OCI-LY1 (cell line): Measurements from ENCODE around the gene MYCBP2.

Source experiments
- H2AFZ ChIP-seq: fragments of 200-600 bp; sonication (generic), shearing (Covaris generic); 2 replicates; pipeline ENCODE4 v1.6.0; 2014; ENCODE audit warnings: antibody characterized with exemption, mild to moderate bottlenecking, low read length
- H3F3A ChIP-seq: fragments of 200-600 bp; sonication (generic), shearing (Covaris generic); 2 replicates; pipeline ENCODE4 v1.6.0; 2014; ENCODE audit warnings: mild to moderate bottlenecking, antibody characterized with exemption, low read length, moderate library complexity; ENCODE audit not compliant: insufficient read depth
- H3K27ac ChIP-seq: fragments of 200-600 bp; sonication (generic); 2 replicates; pipeline ENCODE4 v1.5.1; 2014; ENCODE audit warnings: low read length, mixed run types, mild to moderate bottlenecking, low read depth; ENCODE audit not compliant: poor library complexity, severe bottlenecking
- H3K27me3 ChIP-seq: fragments of 200-600 bp; sonication (generic); 2 replicates; pipeline ENCODE4 v1.6.0; 2014; ENCODE audit warnings: antibody characterized with exemption, mild to moderate bottlenecking, low read length, moderate library complexity; ENCODE audit not compliant: insufficient read depth
- H3K36me3 ChIP-seq: fragments of 200-600 bp; sonication (generic); 2 replicates; pipeline ENCODE4 v1.6.1; 2014; ENCODE audit warnings: mild to moderate bottlenecking, antibody characterized with exemption, low read length, moderate library complexity, mixed read lengths; ENCODE audit not compliant: insufficient read depth
- H3K4me1 ChIP-seq: fragments of 200-600 bp; sonication (generic); 2 replicates; pipeline ENCODE4 v1.5.1; 2014; ENCODE audit warnings: mild to moderate bottlenecking, low read length, moderate library complexity; ENCODE audit not compliant: insufficient read depth, severe bottlenecking
- H3K4me2 ChIP-seq: fragments of 200-600 bp; sonication (generic), shearing (Covaris generic); 2 replicates; pipeline ENCODE4 v1.6.1; 2014; ENCODE audit warnings: low read length
- H3K4me3 ChIP-seq: fragments of 200-600 bp; sonication (generic); 2 replicates; pipeline ENCODE4 v1.5.1; 2014; ENCODE audit warnings: low read length, low read depth, mild to moderate bottlenecking, mixed read lengths; ENCODE audit not compliant: poor library complexity, severe bottlenecking
- H3K79me2 ChIP-seq: fragments of 200-600 bp; shearing (Covaris generic); 2 replicates; pipeline ENCODE4 v1.6.1; 2016; ENCODE audit warnings: mixed run types, low read length, mixed read lengths; ENCODE audit not compliant: insufficient read depth
- H3K9ac ChIP-seq: fragments of 200-600 bp; sonication (generic), shearing (Covaris generic); 2 replicates; pipeline ENCODE4 v1.6.1; 2014; ENCODE audit warnings: mild to moderate bottlenecking, low read length, mixed read lengths
- H3K9me2 ChIP-seq: fragments of 200-600 bp; sonication (generic), shearing (Covaris generic); 2 replicates; pipeline ENCODE4 v1.6.1; 2014; ENCODE audit warnings: low read depth, mild to moderate bottlenecking, low read length, mixed read lengths
- H3K9me3 ChIP-seq: fragments of 200-600 bp; shearing (Covaris generic); 2 replicates; pipeline ENCODE4 v1.6.1; 2014; ENCODE audit warnings: low read length, mixed read lengths
- H4K20me1 ChIP-seq: fragments of 200-600 bp; sonication (generic), shearing (Covaris generic); 2 replicates; pipeline ENCODE4 v1.6.0; 2016; ENCODE audit warnings: mild to moderate bottlenecking, low read length; ENCODE audit not compliant: insufficient read depth
- EZH2 ChIP-seq: fragments of 200-600 bp; sonication (generic), shearing (Covaris generic); IDR thresholded peaks from 2 replicates; pipeline ENCODE4 v1.8.0; 2017; ENCODE audit warnings: borderline replicate concordance, mixed run types, mild to moderate bottlenecking, antibody characterized with exemption, low read length, moderate library complexity, mixed read lengths
- TF ChIP-seq, protein P1 (sequence below): fragments of 200-600 bp; sonication (generic), shearing (Covaris generic); IDR thresholded peaks from 2 replicates; pipeline ENCODE4 v1.5.1; 2017; ENCODE audit warnings: mild to moderate bottlenecking, antibody characterized with exemption, low read length, moderate library complexity, mixed read lengths

MYCBP2 gene

DNA sequence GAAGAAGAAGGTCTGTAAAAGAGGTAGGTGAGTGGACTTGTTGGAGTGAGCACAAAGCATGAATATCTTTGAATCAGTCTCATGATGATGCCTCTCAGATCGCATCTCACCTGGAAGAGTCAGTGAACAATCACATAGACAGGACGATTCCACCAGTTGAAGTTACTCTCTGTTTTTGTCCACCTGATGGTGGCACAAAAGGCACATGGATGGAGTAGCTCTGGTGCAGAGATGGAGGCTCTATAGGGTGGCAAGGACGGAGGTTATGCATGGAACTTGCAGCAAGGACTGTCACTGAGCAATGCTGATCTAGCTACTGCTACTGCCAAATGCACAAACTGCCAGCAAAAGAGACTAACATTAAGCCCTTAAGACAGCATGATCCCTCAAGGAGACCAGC is 10.3 kb upstream of the MYCBP2 start:
- H3K4me2 ChIP-seq, result no peak overlapping the region
- no peak overlapping the region for H3K27ac ChIP-seq
- H3K36me3 ChIP-seq, result no peaks in the 10 kb centered on the region
- TF ChIP-seq EZH2, result no peak
- TF ChIP-seq, protein P1, sequence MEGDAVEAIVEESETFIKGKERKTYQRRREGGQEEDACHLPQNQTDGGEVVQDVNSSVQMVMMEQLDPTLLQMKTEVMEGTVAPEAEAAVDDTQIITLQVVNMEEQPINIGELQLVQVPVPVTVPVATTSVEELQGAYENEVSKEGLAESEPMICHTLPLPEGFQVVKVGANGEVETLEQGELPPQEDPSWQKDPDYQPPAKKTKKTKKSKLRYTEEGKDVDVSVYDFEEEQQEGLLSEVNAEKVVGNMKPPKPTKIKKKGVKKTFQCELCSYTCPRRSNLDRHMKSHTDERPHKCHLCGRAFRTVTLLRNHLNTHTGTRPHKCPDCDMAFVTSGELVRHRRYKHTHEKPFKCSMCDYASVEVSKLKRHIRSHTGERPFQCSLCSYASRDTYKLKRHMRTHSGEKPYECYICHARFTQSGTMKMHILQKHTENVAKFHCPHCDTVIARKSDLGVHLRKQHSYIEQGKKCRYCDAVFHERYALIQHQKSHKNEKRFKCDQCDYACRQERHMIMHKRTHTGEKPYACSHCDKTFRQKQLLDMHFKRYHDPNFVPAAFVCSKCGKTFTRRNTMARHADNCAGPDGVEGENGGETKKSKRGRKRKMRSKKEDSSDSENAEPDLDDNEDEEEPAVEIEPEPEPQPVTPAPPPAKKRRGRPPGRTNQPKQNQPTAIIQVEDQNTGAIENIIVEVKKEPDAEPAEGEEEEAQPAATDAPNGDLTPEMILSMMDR, result peak; percentile 47; the same call in 1 of the 2 replicates
- no peaks in the 10 kb centered on the region for H3K9me3 ChIP-seq
- no peaks in the 10 kb centered on the region for H3K79me2 ChIP-seq
- H2AFZ ChIP-seq, result no peak overlapping the region
- H3K4me3 ChIP-seq, result no peak overlapping the region
- no peaks in the 10 kb centered on the region for H3K9me2 ChIP-seq
- H3F3A ChIP-seq, result no peaks in the 10 kb centered on the region
- no peaks in the 10 kb centered on the region for H3K27me3 ChIP-seq
- H3K4me1 ChIP-seq, result peaks cover 35% of the 10 kb centered on the region
- no peak overlapping the region for H3K9ac ChIP-seq
- no peaks in the 10 kb centered on the region for H4K20me1 ChIP-seq

DNA sequence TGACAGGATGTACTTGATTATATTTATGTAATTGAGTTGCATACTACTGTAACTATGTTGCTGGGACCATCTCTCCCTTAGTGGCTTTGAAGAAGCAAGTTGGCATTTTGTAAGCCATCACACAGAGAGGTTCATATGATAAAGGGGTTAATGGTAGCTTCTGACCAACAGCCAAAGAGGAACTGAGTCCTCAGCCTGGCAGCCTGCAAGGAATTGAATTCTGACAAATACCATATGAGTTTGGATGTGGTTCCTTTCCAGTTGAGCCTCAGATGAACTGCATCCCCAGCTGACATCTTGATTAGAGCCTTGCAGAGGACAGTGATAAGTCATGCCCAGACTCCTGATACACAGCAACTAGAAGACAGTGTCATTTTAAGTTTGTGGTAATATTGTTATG is 8.6 kb upstream of the MYCBP2 start:
- no peak overlapping the region for H3K4me3 ChIP-seq
- H4K20me1 ChIP-seq, result no peaks in the 10 kb centered on the region

DNA sequence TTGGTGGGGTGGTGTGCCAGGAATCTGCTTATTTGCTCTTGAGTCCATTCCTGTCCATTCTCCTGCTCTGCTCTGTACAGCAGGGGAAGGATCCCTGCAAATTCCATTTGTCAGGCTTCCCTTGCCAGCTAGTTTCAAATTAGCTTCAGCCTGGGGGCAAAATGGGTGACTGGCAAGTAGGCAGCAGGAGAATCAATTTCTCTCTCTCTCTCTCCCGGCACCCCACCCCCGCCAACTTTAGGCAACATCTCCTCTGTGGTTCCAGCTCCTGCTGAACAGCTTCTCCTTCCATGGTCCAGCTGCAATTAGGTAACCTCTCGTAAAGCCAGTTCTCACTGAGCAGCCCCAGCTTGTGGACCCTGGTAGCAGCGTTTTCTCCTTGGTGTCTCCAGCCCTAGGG is 6.7 kb upstream of the MYCBP2 start:
- Histone ChIP-seq H3K4me2 (no peak overlapping the region), H3K9me2 (no peaks in the 10 kb centered on the region), H3F3A (peaks cover 10% of the 10 kb centered on the region), H2AFZ (no peak overlapping the region), H3K4me3 (no peak overlapping the region), H3K36me3 (no peaks in the 10 kb centered on the region), H3K9me3 (no peaks in the 10 kb centered on the region), H3K27ac (no peak overlapping the region), H3K4me1 (peaks cover 21% of the 10 kb centered on the region), H3K79me2 (no peaks in the 10 kb centered on the region), H3K27me3 (no peaks in the 10 kb centered on the region), H3K9ac (no peak overlapping the region), H4K20me1 (no peaks in the 10 kb centered on the region)
- TF ChIP-seq, protein P1, result no peak
- no peak for TF ChIP-seq EZH2

More for the DNA sequence above, 8.6 kb upstream of the MYCBP2 start:
- no peaks in the 10 kb centered on the region for H3K36me3 ChIP-seq
- H3K9me2 ChIP-seq, result no peaks in the 10 kb centered on the region
- H2AFZ ChIP-seq, result no peak overlapping the region
- no peak overlapping the region for H3K4me2 ChIP-seq
- no peak overlapping the region for H3K9ac ChIP-seq
- no peak overlapping the region for H3K27ac ChIP-seq
- no peak for TF ChIP-seq EZH2
- TF ChIP-seq, protein P1, result no peak
- H3K27me3 ChIP-seq, result no peaks in the 10 kb centered on the region
- H3F3A ChIP-seq, result peaks cover 3% of the 10 kb centered on the region
- H3K79me2 ChIP-seq, result no peaks in the 10 kb centered on the region
- peaks cover 33% of the 10 kb centered on the region for H3K4me1 ChIP-seq
- no peaks in the 10 kb centered on the region for H3K9me3 ChIP-seq
